Mesenchymal stem cell (in vitro differentiated cells and primary cell): Measurements from ENCODE around the gene TENM3.

Source experiments
- DNase-seq: peaks from one replicate; pipeline ENCODE4 v3.0.0-alpha.2; 2013
- H2AFZ ChIP-seq: one replicate; pipeline ENCODE4 v1.6.1; 2013; ENCODE audit warnings: low read depth, mild to moderate bottlenecking, control low read depth, inconsistent platforms, low read length, moderate library complexity
- H2AK5ac ChIP-seq: 2 replicates; pipeline ENCODE4 v1.6.1; 2013; ENCODE audit warnings: low read length, moderate library complexity, mild to moderate bottlenecking, inconsistent platforms; ENCODE audit not compliant: severe bottlenecking
- H2BK120ac ChIP-seq: one replicate; pipeline ENCODE4 v1.6.1; 2013; ENCODE audit warnings: low read depth, mild to moderate bottlenecking, inconsistent platforms, low read length, moderate library complexity
- H2BK12ac ChIP-seq, 2 experiments: one replicate each; pipeline ENCODE4 v1.6.1; 2013; ENCODE audit warnings: inconsistent platforms in 2 of 2, low read length in 2 of 2, mild to moderate bottlenecking in 2 of 2, moderate library complexity in 2 of 2, control low read depth in 1 of 2
- H2BK15ac ChIP-seq: one replicate; pipeline ENCODE4 v1.6.1; 2013; ENCODE audit warnings: mild to moderate bottlenecking, low read depth, inconsistent platforms; ENCODE audit not compliant: poor library complexity, severe bottlenecking
- H2BK5ac ChIP-seq: 2 replicates; pipeline ENCODE4 v1.6.1; 2013; ENCODE audit warnings: low read depth, mild to moderate bottlenecking, low read length, control low read depth, inconsistent platforms; ENCODE audit not compliant: poor library complexity, severe bottlenecking
- H3K14ac ChIP-seq, 2 experiments: one replicate each; pipeline ENCODE4 v1.6.1; 2013; ENCODE audit warnings: inconsistent platforms in 2 of 2, low read length in 2 of 2, control low read depth in 1 of 2, mild to moderate bottlenecking in 1 of 2, moderate library complexity in 1 of 2
- H3K18ac ChIP-seq, 2 experiments: one replicate each; pipeline ENCODE4 v1.6.1; 2013; ENCODE audit warnings: inconsistent platforms in 2 of 2, low read length in 2 of 2, control low read depth in 1 of 2, low read depth in 1 of 2, mild to moderate bottlenecking in 1 of 2
- H3K23ac ChIP-seq, 2 experiments: one replicate each; pipeline ENCODE4 v1.6.1; 2013; ENCODE audit warnings: inconsistent platforms in 2 of 2, low read length in 2 of 2, mild to moderate bottlenecking in 2 of 2, moderate library complexity in 2 of 2, control low read depth in 1 of 2
- H3K27ac ChIP-seq: 2 replicates; pipeline ENCODE4 v1.5.1; 2013; ENCODE audit warnings: mild to moderate bottlenecking, moderate library complexity, low read length, control low read depth, inconsistent platforms; ENCODE audit not compliant: poor library complexity, severe bottlenecking
- H3K27me3 ChIP-seq, 2 experiments: 2 replicates each; pipeline versions ENCODE4 v1.6.1 to v1.7.0; 2013; ENCODE audit warnings: low read length in 2 of 2, mild to moderate bottlenecking in 2 of 2, moderate library complexity in 2 of 2, control low read depth in 1 of 2, inconsistent platforms in 1 of 2; ENCODE audit not compliant: control insufficient read depth in 1 of 2, insufficient read depth in 1 of 2
- H3K36me3 ChIP-seq, 2 experiments: 2 replicates each; pipeline versions ENCODE4 v1.6.1 to v1.7.0; 2013; ENCODE audit warnings: low read length in 2 of 2, control low read depth in 1 of 2, inconsistent platforms in 1 of 2, low read depth in 1 of 2, mild to moderate bottlenecking in 1 of 2; ENCODE audit not compliant: insufficient read depth in 2 of 2, control insufficient read depth in 1 of 2
- H3K4ac ChIP-seq, 2 experiments: one replicate each; pipeline ENCODE4 v1.6.1; 2013; ENCODE audit warnings: inconsistent platforms in 2 of 2, low read length in 2 of 2, mild to moderate bottlenecking in 2 of 2, moderate library complexity in 2 of 2, control low read depth in 1 of 2, low read depth in 1 of 2
- H3K4me1 ChIP-seq: 2 replicates; pipeline ENCODE4 v1.6.1; 2013; ENCODE audit warnings: low read depth, low read length, control low read depth; ENCODE audit not compliant: control insufficient read depth, insufficient read depth
- H3K4me2 ChIP-seq: 2 replicates; pipeline ENCODE4 v1.6.1; 2013; ENCODE audit warnings: low read length, mild to moderate bottlenecking, inconsistent platforms; ENCODE audit not compliant: poor library complexity, severe bottlenecking
- H3K4me3 ChIP-seq, 2 experiments: 2 replicates each; pipeline versions ENCODE4 v1.5.1 to v1.7.0; 2013; ENCODE audit warnings: low read length in 2 of 2, mild to moderate bottlenecking in 2 of 2, control low read depth in 1 of 2, low read depth in 1 of 2; ENCODE audit not compliant: insufficient read depth in 1 of 2
- H3K79me1 ChIP-seq: replicated peaks from 2 replicates; pipeline ENCODE4 v1.6.1; 2013; ENCODE audit warnings: mild to moderate bottlenecking, control low read depth, low read length, inconsistent platforms; ENCODE audit not compliant: poor library complexity, severe bottlenecking
- H3K9ac ChIP-seq: 2 replicates; pipeline ENCODE4 v1.7.0; 2013; ENCODE audit warnings: mild to moderate bottlenecking, low read length, moderate library complexity
- H3K9me3 ChIP-seq: 2 replicates; pipeline ENCODE4 v1.7.0; 2013; ENCODE audit warnings: mild to moderate bottlenecking, low read length; ENCODE audit not compliant: control insufficient read depth
- H4K8ac ChIP-seq: one replicate; pipeline ENCODE4 v1.6.1; 2013; ENCODE audit warnings: inconsistent platforms, mild to moderate bottlenecking, low read length, moderate library complexity
- H4K91ac ChIP-seq: one replicate; pipeline ENCODE4 v1.6.1; 2013; ENCODE audit warnings: mild to moderate bottlenecking, low read length, inconsistent platforms
- WGBS: methylation state at CpG from one replicate; pipeline ENCODE4 v1.1.7; 2013; ENCODE audit warnings: mixed read lengths; 5-methylcytosine and 5-hydroxymethylcytosine counted together

The TENM3 gene

GRCh38 chr4:182578402-182578801, 335.2 kb downstream of the TENM3 start:
- Histone ChIP-seq H2BK5ac (no peak overlapping the region), H4K91ac (no peak overlapping the region), H3K9ac (no peak overlapping the region), H4K8ac (no peak overlapping the region), H3K4me1 (peaks cover 4% of the 10 kb centered on the region), H3K36me3 (no peaks in the 10 kb centered on the region), H3K27ac (peak overlapping the region; percentile 49), H2AK5ac (no peak overlapping the region), H3K23ac (no peak overlapping the region), H3K27me3 (no peaks in the 10 kb centered on the region), H3K79me1 (peaks cover 8% of the 10 kb centered on the region), H3K4ac (no peak overlapping the region), H3K9me3 (no peaks in the 10 kb centered on the region), H3K4me2 (no peak overlapping the region), H3K14ac (no peak overlapping the region), H2BK15ac (no peak overlapping the region), H3K4me3 (no peak overlapping the region), H2BK12ac (no peak overlapping the region), H2BK120ac (no peak overlapping the region), H3K18ac (no peak overlapping the region), H2AFZ (no peak overlapping the region)
- DNase-seq, result peak; percentile 52

DNA sequence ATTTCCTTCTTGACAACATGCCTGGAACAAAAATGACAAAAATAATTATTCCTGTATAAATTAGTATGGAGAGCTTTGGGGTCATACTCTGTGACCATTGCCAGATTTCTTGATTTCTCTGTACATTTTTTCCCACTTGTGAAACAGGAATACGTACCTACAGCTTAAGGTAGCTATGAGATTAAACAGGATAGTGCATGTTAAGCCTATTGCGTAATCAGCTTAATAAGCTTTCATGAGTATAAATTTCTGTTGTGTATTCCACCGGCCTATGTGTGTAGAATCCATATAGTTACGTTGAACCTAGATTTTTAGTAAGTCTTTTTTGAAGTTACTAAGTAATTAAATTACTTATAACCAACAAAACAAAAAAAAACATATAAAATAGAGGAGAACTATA, 339.0 kb downstream of the TENM3 start:
- Histone ChIP-seq H3K36me3 (no peaks in the 10 kb centered on the region), H2AFZ (no peak overlapping the region), H3K27ac (no peak overlapping the region), H3K9me3 (no peaks in the 10 kb centered on the region), H2BK5ac (no peak overlapping the region), H4K91ac (no peak overlapping the region), H3K4ac (no peak overlapping the region), H2BK120ac (no peak overlapping the region), H3K4me2 (no peak overlapping the region), H3K9ac (no peak overlapping the region), H2BK12ac (no peak overlapping the region), H3K79me1 (peaks cover 7% of the 10 kb centered on the region), H2BK15ac (no peak overlapping the region), H3K4me1 (no peaks in the 10 kb centered on the region), H2AK5ac (no peak overlapping the region), H3K23ac (no peak overlapping the region), H3K27me3 (no peaks in the 10 kb centered on the region), H3K4me3 (no peak overlapping the region), H3K14ac (no peak overlapping the region), H4K8ac (no peak overlapping the region), H3K18ac (no peak overlapping the region)
- 50% methylated on average over 2 of the region's 4 CpGs for WGBS
- no peak for DNase-seq

DNA sequence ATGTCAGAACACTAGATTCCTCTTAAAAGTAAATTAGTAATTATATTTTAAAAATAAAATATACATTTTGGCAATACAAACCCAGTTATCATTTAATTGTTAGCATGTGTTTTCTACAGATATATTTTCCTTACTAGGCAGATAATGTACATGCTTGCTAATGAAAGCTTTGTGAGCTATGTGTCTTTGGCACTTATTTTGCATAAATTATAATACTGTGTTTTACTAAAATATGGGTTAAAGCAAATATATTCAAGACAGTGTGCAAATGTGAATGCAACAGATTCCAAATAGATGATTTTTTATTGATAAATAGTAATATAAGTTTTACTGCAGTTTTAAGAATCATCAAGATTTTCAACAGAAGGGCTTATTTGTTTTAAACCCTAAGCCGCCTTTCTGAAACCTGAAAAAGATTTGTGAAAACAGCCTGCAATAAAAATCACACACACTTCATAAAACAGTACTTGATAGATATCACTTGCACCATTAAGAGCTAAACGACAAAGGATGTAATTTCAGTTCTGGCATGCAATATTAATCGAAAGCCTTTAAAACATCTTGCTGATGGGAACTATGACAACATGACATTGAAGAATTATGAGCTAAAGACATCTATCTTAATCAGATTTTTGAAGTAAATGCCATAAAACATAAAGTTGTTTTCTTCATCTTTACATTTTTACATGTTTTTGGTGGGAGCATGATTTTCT, 340.7 kb downstream of the TENM3 start:
- Histone ChIP-seq H4K91ac (no peak overlapping the region), H3K18ac (no peak overlapping the region), H3K4me1 (no peaks in the 10 kb centered on the region), H3K4me2 (no peak overlapping the region), H2BK5ac (no peak overlapping the region), H2BK12ac (no peak overlapping the region), H2AK5ac (no peak overlapping the region), H3K4me3 (no peak overlapping the region), H2AFZ (no peak overlapping the region), H3K27ac (no peak overlapping the region), H3K9me3 (peaks cover 2% of the 10 kb centered on the region), H3K9ac (no peak overlapping the region), H3K79me1 (peaks cover 6% of the 10 kb centered on the region), H3K4ac (no peak overlapping the region), H3K23ac (no peak overlapping the region), H3K36me3 (no peaks in the 10 kb centered on the region), H4K8ac (no peak overlapping the region), H2BK15ac (no peak overlapping the region), H2BK120ac (no peak overlapping the region), H3K14ac (no peak overlapping the region), H3K27me3 (no peaks in the 10 kb centered on the region)
- WGBS, result 99% methylated on average over 2 of the region's 3 CpGs
- DNase-seq, result no peak

GRCh38 chr4:182585321-182585720, 342.1 kb downstream of the TENM3 start:
- WGBS, result 48% methylated on average over 7 of the region's 7 CpGs
- no peak overlapping the region for H3K18ac ChIP-seq

More at GRCh38 chr4:182585321-182585720, 342.1 kb downstream of the TENM3 start:
- Histone ChIP-seq H3K9me3 (peaks cover 4% of the 10 kb centered on the region), H3K23ac (no peak overlapping the region), H3K9ac (no peak overlapping the region), H3K14ac (no peak overlapping the region), H3K27me3 (no peaks in the 10 kb centered on the region), H3K4ac (no peak overlapping the region), H2AFZ (no peak overlapping the region), H2BK5ac (no peak overlapping the region), H3K27ac (no peak overlapping the region), H2BK120ac (no peak overlapping the region), H3K79me1 (peaks cover 9% of the 10 kb centered on the region), H4K8ac (no peak overlapping the region), H3K4me2 (no peak overlapping the region), H4K91ac (no peak overlapping the region), H3K36me3 (no peaks in the 10 kb centered on the region), H2BK12ac (no peak overlapping the region), H2BK15ac (no peak overlapping the region), H2AK5ac (no peak overlapping the region), H3K4me1 (no peaks in the 10 kb centered on the region), H3K4me3 (no peak overlapping the region)
- no peak for DNase-seq
